Stomach (tissue), 9 donors: ENCODE data around the gene SRP68. TPM values are rescaled to one million over a fixed set of nuclear protein-coding genes. Genes with fewer than 3 reads are reported as not detected.

Experiments
- DNase-seq, 2 donors: peaks; one replicate each; pipeline versions ENCODE4 v3.0.0 to v3.0.0-alpha.2; 2013 to 2019
- H3K27ac ChIP-seq, 5 donors: fragments of 200-600 bp in 4 of 5; sonication (generic) in 4 of 5; one replicate each; pipeline ENCODE4 v1.5.1; 2013 to 2019; ENCODE audit warnings: mild to moderate bottlenecking in 1 of 5, moderate library complexity in 1 of 5
- H3K27me3 ChIP-seq, 3 donors: fragments of 200-600 bp; sonication (generic); one replicate each; pipeline ENCODE4 v1.5.1; 2017 to 2019; ENCODE audit warnings: mixed run types in 1 of 3
- H3K36me3 ChIP-seq, 4 donors: fragments of 200-600 bp; sonication (generic); 1 replicate in 3 of 4; 2 replicates in 1 of 4; pipeline ENCODE4 v1.5.1; 2016 to 2019
- H3K4me1 ChIP-seq, 4 donors: fragments of 200-600 bp; sonication (generic); one replicate each; pipeline ENCODE4 v1.5.1; 2016 to 2019
- H3K4me3 ChIP-seq, 4 donors: fragments of 200-600 bp; sonication (generic) in 3 of 4; one replicate each; pipeline ENCODE4 v1.5.1; 2016 to 2019; ENCODE audit warnings: mild to moderate bottlenecking in 1 of 4
- H3K9me3 ChIP-seq, 4 donors: fragments of 200-600 bp; sonication (generic); one replicate each; pipeline ENCODE4 v1.5.1; 2016 to 2019
- EP300 ChIP-seq: sonication (generic); formaldehyde crosslinking; IDR thresholded peaks from one replicate; pipeline ENCODE4 v1.6.1; 2017; ENCODE audit warnings: antibody characterized with exemption
- POLR2A ChIP-seq, 4 donors: fragments of 450-650 bp; IDR thresholded peaks; one replicate each; pipeline ENCODE4 v1.6.1; 2016; ENCODE audit warnings: antibody characterized with exemption in 4 of 4, control low read depth in 2 of 4, mild to moderate bottlenecking in 1 of 4, moderate library complexity in 1 of 4
- POLR2AphosphoS5 ChIP-seq, 3 donors: sonication (generic); formaldehyde crosslinking; IDR thresholded peaks; one replicate each; pipeline ENCODE4 v1.6.1; 2016; ENCODE audit warnings: antibody characterized with exemption in 3 of 3
- WGBS, 5 donors: extraction: QIAGEN DNeasy Blood & Tissue Kit in 3 of 5; methylation state at CpG; one replicate each; pipeline versions ENCODE4 v1.1.5 to v1.1.7; 2013 to 2018; 5-methylcytosine and 5-hydroxymethylcytosine counted together
- intact Hi-C: fragments of 100-400 bp; cut with DNase I; formaldehyde crosslinking; loops from one replicate; pipeline ENCODE4 v1.15.1; 2023; ENCODE audit warnings: low total_unique reads
- polyA plus RNA-seq, 3 donors: library from polyadenylated mRNA; stranded (reverse); fragments of 200-250 nt; gene quantifications; one replicate each; pipeline ENCODE4 v1.2.3, GENCODE V29; 2013
- total RNA-seq, 5 donors: library from RNA; depleted of rRNA; stranded (reverse); fragments of >200 nt; gene quantifications; one replicate each; pipeline versions ENCODE4 v1.1.0 to v1.2.3, GENCODE V29; 2014 to 2016
- TF ChIP-seq, protein P1 (sequence below), 7 experiments: fragments of 450-650 bp in 4 of 7; fragments of 200-600 bp in 3 of 7; sonication (generic) in 3 of 7; IDR thresholded peaks; one replicate each; pipeline ENCODE4 v1.5.1; 2016 to 2019; ENCODE audit warnings: antibody characterized with exemption in 7 of 7, control low read depth in 2 of 7, mild to moderate bottlenecking in 1 of 7
- donor health status: healthy with polysubstance abuse.
- donor health status: Bipolar disorder and iron deficiency.
- donor health status: healthy.

The SRP68 gene
- total and polyA plus RNA-seq, 8 donors: 24.6 to 49.8 (median 42.9) TPM

GRCh38 chr17:76050538-76051467 lies 21.5 kb downstream of the SRP68 start:
- 76 to 88% (median 85%) methylated on average over 11 of the region's 11 CpGs for WGBS, 5 donors
- TF ChIP-seq POLR2A (IDR thresholded peaks at IDR 0.05) (no peak), POLR2AphosphoS5 (IDR thresholded peaks at IDR 0.05) (no peak), EP300 (no peak)
- TF ChIP-seq, protein P1, sequence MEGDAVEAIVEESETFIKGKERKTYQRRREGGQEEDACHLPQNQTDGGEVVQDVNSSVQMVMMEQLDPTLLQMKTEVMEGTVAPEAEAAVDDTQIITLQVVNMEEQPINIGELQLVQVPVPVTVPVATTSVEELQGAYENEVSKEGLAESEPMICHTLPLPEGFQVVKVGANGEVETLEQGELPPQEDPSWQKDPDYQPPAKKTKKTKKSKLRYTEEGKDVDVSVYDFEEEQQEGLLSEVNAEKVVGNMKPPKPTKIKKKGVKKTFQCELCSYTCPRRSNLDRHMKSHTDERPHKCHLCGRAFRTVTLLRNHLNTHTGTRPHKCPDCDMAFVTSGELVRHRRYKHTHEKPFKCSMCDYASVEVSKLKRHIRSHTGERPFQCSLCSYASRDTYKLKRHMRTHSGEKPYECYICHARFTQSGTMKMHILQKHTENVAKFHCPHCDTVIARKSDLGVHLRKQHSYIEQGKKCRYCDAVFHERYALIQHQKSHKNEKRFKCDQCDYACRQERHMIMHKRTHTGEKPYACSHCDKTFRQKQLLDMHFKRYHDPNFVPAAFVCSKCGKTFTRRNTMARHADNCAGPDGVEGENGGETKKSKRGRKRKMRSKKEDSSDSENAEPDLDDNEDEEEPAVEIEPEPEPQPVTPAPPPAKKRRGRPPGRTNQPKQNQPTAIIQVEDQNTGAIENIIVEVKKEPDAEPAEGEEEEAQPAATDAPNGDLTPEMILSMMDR (IDR thresholded peaks at IDR 0.05): no peak
- Histone ChIP-seq H3K27me3 (no peaks in the 10 kb centered on the region), H3K4me1 (peaks cover 0 to 33% (median 11%) of the 10 kb centered on the region in 4 donors), H3K9me3 (no peaks in the 10 kb centered on the region), H3K36me3 (peaks cover 62 to 100% (median 98%) of the 10 kb centered on the region in 4 donors), H3K4me3 (no peak overlapping the region), H3K27ac (no peak overlapping the region)
- intact Hi-C loops: no loop called here
- peak in 1 of 2 donors; percentile 35 for DNase-seq

DNA sequence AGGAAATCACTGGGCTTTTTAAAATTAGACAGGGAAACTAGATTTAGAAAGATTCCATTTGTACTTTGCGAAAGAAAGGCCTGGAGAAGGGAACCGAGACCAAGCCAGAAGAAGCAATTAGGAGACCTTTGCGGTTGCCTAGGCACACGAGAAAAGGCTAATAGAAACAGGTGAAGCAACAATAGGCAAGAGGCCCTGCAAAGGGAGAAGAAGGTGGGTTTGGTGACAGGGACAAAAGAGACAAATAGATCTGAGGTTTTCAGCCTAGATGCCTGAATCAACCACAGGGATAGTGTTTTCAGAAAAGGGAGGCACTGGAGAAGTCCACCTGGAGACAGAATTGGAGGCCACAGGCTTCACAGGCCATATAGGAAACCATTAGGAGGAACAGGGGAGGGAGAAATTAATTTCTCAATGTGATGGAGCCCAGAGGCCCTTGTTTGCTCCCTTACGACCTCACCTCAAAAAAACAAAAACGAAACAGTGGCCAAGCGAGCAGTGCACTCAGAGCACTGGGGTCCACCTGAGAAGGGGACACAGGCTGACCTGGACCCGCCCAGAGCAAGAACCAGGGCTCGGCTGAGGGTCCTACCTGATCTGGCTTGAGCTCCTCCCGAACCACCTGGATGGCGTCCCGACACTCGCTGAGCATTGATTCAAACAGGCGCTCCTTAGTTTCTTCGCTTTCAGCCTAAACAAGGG lies 22.3 kb downstream of the SRP68 start:
- WGBS, 5 donors: 88 to 95% (median 93%) methylated on average over 14 to 15 of the region's 15 CpGs
- no peak overlapping the region for H3K27ac ChIP-seq

DNA sequence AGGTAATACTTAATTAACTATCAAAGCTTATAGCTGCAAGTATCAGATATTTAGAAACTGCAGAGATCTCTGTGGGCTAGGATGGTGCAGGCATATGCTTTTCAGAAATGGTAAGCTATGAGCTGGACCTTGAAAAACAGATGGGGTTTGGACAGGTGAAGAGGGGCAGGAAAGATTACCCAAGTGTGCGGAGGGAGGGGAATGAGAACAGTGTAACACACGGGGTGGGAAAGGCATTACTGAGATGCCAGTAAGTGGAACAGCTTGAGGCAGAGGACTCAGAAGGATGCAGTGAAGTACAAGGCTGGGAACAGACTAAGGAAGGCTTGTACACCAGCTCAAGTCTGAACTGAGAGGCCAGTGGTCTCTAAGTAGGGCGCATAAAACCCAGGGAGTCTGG lies 23.1 kb downstream of the SRP68 start:
- WGBS, 5 donors: 86 to 94% (median 88%) methylated on average over 3 of the region's 3 CpGs
- intact Hi-C loops: no loop called here
- Histone ChIP-seq H3K4me3 (no peak overlapping the region), H3K36me3 (peaks cover 66 to 100% (median 98%) of the 10 kb centered on the region in 4 donors), H3K9me3 (no peaks in the 10 kb centered on the region), H3K27ac (no peak overlapping the region), H3K27me3 (no peaks in the 10 kb centered on the region), H3K4me1 (peaks cover 0 to 23% (median 11%) of the 10 kb centered on the region in 4 donors)
- TF ChIP-seq, protein P1 (IDR thresholded peaks at IDR 0.05): no peak
- no peak for TF ChIP-seq EP300
- TF ChIP-seq POLR2A (IDR thresholded peaks at IDR 0.05): no peak
- no peak for TF ChIP-seq POLR2AphosphoS5 (IDR thresholded peaks at IDR 0.05)
- no peak for DNase-seq

More for the DNA sequence above, 22.3 kb downstream of the SRP68 start:
- peaks cover 64 to 100% (median 98%) of the 10 kb centered on the region in 4 donors for H3K36me3 ChIP-seq
- intact Hi-C loops: no loop called here
- no peaks in the 10 kb centered on the region for H3K27me3 ChIP-seq
- DNase-seq: no peak
- H3K4me1 ChIP-seq: peaks cover 0 to 31% (median 11%) of the 10 kb centered on the region in 4 donors
- TF ChIP-seq POLR2A (IDR thresholded peaks at IDR 0.05) (no peak), EP300 (no peak), POLR2AphosphoS5 (IDR thresholded peaks at IDR 0.05) (no peak)
- TF ChIP-seq, protein P1 (IDR thresholded peaks at IDR 0.05): no peak
- H3K4me3 ChIP-seq: no peak overlapping the region
- H3K9me3 ChIP-seq: no peaks in the 10 kb centered on the region

GRCh38 chr17:76048711-76049110 lies 23.6 kb downstream of the SRP68 start:
- no peak overlapping the region for H3K27ac ChIP-seq

More at GRCh38 chr17:76048711-76049110, 23.6 kb downstream of the SRP68 start:
- no peaks in the 10 kb centered on the region for H3K9me3 ChIP-seq
- peaks cover 0 to 18% (median 9%) of the 10 kb centered on the region in 4 donors for H3K4me1 ChIP-seq
- intact Hi-C loops: no loop called here
- WGBS, 5 donors: 79 to 83% (median 82%) methylated on average over 9 of the region's 9 CpGs
- TF ChIP-seq, protein P1 (IDR thresholded peaks at IDR 0.05): no peak
- no peak for TF ChIP-seq POLR2AphosphoS5 (IDR thresholded peaks at IDR 0.05)
- TF ChIP-seq POLR2A (IDR thresholded peaks at IDR 0.05): no peak
- TF ChIP-seq EP300: no peak
- H3K4me3 ChIP-seq: no peak overlapping the region
- peaks cover 71 to 100% (median 98%) of the 10 kb centered on the region in 4 donors for H3K36me3 ChIP-seq
- DNase-seq: no peak
- no peaks in the 10 kb centered on the region for H3K27me3 ChIP-seq
